AML-193 (cell line): Measurements from ENCODE around the gene GRIK4.
"Not testable (repeated sequence)": the region's sequence is repeated elsewhere in the genome, so short reads cannot be mapped to it uniquely, and the experiment has no call there.

Experiments used
- DNase-seq, 2 experiments: peaks; one replicate each; lab custom pipeline; 2025; lab: John Stamatoyannopoulos, UW

GRIK4 gene

GRCh38 chr11:121004206-121004840 is 492.8 kb downstream of the GRIK4 start:
- DNase-seq = no peak

- DNase-seq = no peak
Observed at GRCh38 chr11:121006922-121007321, 495.4 kb downstream of the GRIK4 start.

- no peak for DNase-seq
Observed at GRCh38 chr11:121008551-121008950, 497.0 kb downstream of the GRIK4 start.

- DNase-seq = no peak
Observed at GRCh38 chr11:121012091-121012490, 500.5 kb downstream of the GRIK4 start.

GRCh38 chr11:121018746-121019145 is 507.2 kb downstream of the GRIK4 start:
- DNase-seq = no peak

- DNase-seq = not testable (repeated sequence)
Observed at GRCh38 chr11:121021718-121022117, 510.2 kb downstream of the GRIK4 start.

GRCh38 chr11:121023848-121024751 is 512.6 kb downstream of the GRIK4 start, which contains the start of gene TBCEL:
TBCEL (plus strand) TSS chr11:121024102; CDS start chr11:121045691, 21,589 bp downstream.
- peak; percentile 41 to 51 for DNase-seq

GRCh38 chr11:121024989-121025388 is 513.4 kb downstream of the GRIK4 start:
- peak in 1 of 2 experiments; percentile 6 for DNase-seq

- no peak for DNase-seq
Observed at GRCh38 chr11:121029153-121029552, 517.6 kb downstream of the GRIK4 start.

GRCh38 chr11:121029813-121030445 is 518.4 kb downstream of the GRIK4 start:
- DNase-seq = no peak

GRCh38 chr11:121031167-121031566 is 519.6 kb downstream of the GRIK4 start:
- DNase-seq = no peak

- DNase-seq = not testable (repeated sequence)
Observed at GRCh38 chr11:121031648-121032047, 520.1 kb downstream of the GRIK4 start.

- DNase-seq = peak in 1 of 2 experiments; percentile 6
Observed at GRCh38 chr11:121032546-121032945, 521.0 kb downstream of the GRIK4 start.

GRCh38 chr11:121033635-121034034 is 522.1 kb downstream of the GRIK4 start:
- DNase-seq = no peak

- no peak for DNase-seq
Observed at GRCh38 chr11:121035169-121035755, 523.7 kb downstream of the GRIK4 start.

GRCh38 chr11:121035780-121036179 is 524.2 kb downstream of the GRIK4 start:
- no peak for DNase-seq

- no peak for DNase-seq
Observed at GRCh38 chr11:121037016-121037415, 525.5 kb downstream of the GRIK4 start.
